Measurements from ENCODE around the gene FAM72C. TPM values are rescaled to one million over a fixed set of nuclear protein-coding genes. Genes with fewer than 3 reads are reported as not detected.
"Not testable (repeated sequence)": the region's sequence is repeated elsewhere in the genome, so short reads cannot be mapped to it uniquely, and the experiment has no call there.

FAM72C gene
- total RNA-seq, 2 experiments from 2014 or later, result 18.0 to 44.9 TPM

DNA sequence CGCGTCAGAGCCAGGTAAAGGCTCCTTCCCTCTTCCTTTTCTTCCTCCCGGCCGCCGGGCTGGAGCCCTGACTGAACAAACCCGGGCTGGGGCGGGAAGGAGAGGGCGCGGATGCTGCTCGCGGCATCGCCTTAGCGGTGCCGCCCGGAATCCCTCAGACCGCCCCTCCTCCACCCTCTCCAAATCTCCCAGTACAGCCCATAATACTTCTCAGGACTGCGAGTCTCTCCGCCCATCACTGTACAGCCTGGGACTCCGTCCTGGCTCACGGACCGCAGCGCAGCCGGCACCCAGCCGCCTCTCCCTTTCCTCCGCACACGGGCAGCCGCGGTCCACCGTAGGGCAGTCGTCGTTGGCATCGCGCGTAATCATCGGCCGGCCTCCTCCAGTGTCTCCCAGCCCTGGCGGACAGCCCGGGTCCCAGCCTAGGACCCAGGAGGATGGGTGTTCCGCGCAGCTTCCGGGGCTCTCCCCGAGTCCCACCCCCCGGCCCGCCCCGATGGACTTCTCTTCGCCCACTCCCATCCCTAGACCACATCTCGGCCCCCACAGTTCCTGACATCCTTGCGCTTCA is 1.1 kb upstream of the FAM72C start:
- H3K36me3 ChIP-seq (ENCODE audit: insufficient read depth, low read length); H3K27ac ChIP-seq (ENCODE audit: low read depth, low read length, poor library complexity, severe bottlenecking); H3K4me1 ChIP-seq (ENCODE audit: insufficient read depth, low read length, poor library complexity, severe bottlenecking); H3K4me2 ChIP-seq (ENCODE audit: low read length); H2AFZ ChIP-seq (ENCODE audit: low read length); CTCF ChIA-PET (ENCODE audit: unreplicated experiment); H3K9me3 ChIP-seq (ENCODE audit: low read length); H3K4me3 ChIP-seq (ENCODE audit: low read depth, low read length, poor library complexity, severe bottlenecking); H4K20me1 ChIP-seq (ENCODE audit: insufficient read depth, low read length); DNase-seq (ENCODE audit: low spot score); POLR2A ChIA-PET; intact Hi-C loops (cut with micrococcal nuclease; ENCODE audit: unreplicated experiment); H3K9me2 ChIP-seq (ENCODE audit: insufficient read depth, low read length); H3K79me2 ChIP-seq (ENCODE audit: insufficient read depth, low read depth, low read length): not testable (repeated sequence)
- TSS peak; percentile 82 for BruUV-seq (replicated peaks)

DNA sequence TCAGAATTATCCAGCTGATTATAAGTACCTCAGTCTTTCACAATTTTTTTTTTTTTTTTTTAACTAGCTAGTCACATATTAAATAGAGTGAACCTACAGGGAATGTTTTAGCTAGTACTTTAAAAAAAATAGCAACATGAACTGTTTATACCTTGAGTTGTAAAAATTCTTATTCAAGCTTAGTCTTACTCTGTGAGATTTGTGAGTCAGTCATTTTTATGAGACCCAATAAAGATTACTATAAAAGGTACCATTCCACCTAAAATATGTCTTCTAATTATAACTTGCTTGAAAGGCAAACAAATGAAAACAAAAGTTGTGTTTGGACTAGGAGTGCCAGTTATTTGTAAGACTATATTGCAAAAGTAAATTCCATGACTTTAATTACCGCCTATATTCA is 5.9 kb downstream of the FAM72C start:
- H3K27ac ChIP-seq (ENCODE audit: low read depth, low read length, poor library complexity, severe bottlenecking); CTCF ChIA-PET (ENCODE audit: unreplicated experiment); H3K9me3 ChIP-seq (ENCODE audit: low read length); H3K79me2 ChIP-seq (ENCODE audit: insufficient read depth, low read depth, low read length); H2AFZ ChIP-seq (ENCODE audit: low read length); H3K4me1 ChIP-seq (ENCODE audit: insufficient read depth, low read length, poor library complexity, severe bottlenecking); intact Hi-C loops (cut with micrococcal nuclease; ENCODE audit: unreplicated experiment); H3K4me3 ChIP-seq (ENCODE audit: low read depth, low read length, poor library complexity, severe bottlenecking); BruUV-seq (replicated peaks); DNase-seq (ENCODE audit: low spot score); H3K9me2 ChIP-seq (ENCODE audit: insufficient read depth, low read length); POLR2A ChIA-PET; H3K36me3 ChIP-seq (ENCODE audit: insufficient read depth, low read length); H4K20me1 ChIP-seq (ENCODE audit: insufficient read depth, low read length); H3K4me2 ChIP-seq (ENCODE audit: low read length): not testable (repeated sequence)

DNA sequence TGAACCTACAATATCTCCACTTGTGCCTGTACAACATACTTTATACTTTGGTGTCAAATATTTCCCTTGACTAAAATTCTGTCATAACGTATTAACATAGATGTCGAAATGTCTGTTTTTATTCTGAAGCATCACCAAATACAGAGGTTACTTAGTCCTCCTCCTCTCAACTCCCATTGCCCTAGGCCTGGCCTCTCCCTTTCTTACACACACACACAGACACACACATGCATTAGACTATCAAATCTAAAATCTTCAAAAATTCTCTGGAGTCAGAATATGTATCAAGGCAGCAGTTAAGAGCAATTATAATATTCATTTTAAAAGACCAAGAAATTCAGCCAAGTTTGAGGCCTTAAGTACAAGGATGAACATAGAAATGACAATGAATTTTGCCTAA is 7.5 kb downstream of the FAM72C start:
- H4K20me1 ChIP-seq (ENCODE audit: insufficient read depth, low read length); DNase-seq (ENCODE audit: low spot score); CTCF ChIA-PET (ENCODE audit: unreplicated experiment); H3K36me3 ChIP-seq (ENCODE audit: insufficient read depth, low read length); BruUV-seq (replicated peaks); H3K4me3 ChIP-seq (ENCODE audit: low read depth, low read length, poor library complexity, severe bottlenecking); H3K27ac ChIP-seq (ENCODE audit: low read depth, low read length, poor library complexity, severe bottlenecking); H3K9me3 ChIP-seq (ENCODE audit: low read length); H3K79me2 ChIP-seq (ENCODE audit: insufficient read depth, low read depth, low read length); H3K9me2 ChIP-seq (ENCODE audit: insufficient read depth, low read length); POLR2A ChIA-PET; intact Hi-C loops (cut with micrococcal nuclease; ENCODE audit: unreplicated experiment); H2AFZ ChIP-seq (ENCODE audit: low read length); H3K4me2 ChIP-seq (ENCODE audit: low read length); H3K4me1 ChIP-seq (ENCODE audit: insufficient read depth, low read length, poor library complexity, severe bottlenecking): not testable (repeated sequence)

DNA sequence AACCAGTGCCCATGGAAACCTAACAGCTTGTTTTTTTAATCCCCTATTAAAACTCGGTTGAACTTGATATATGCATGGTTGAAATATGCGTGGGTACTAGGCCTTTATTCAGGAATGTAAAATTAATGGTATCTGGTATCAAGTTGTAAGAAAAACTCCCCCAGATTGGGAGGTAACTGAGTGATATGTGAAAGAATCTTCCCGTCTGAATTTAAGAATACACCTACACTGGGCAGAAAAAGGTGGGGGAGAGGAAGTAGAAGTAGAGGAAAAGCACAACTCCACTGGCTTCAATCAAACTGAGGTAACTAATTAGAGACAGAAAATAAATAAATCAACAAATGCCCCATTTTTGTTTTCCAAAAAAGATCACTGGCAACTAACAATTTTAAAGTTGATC is 15.9 kb downstream of the FAM72C start:
- H3K79me2 ChIP-seq (ENCODE audit: insufficient read depth, low read depth, low read length); H3K27ac ChIP-seq (ENCODE audit: low read depth, low read length, poor library complexity, severe bottlenecking); H3K4me2 ChIP-seq (ENCODE audit: low read length); H3K9me2 ChIP-seq (ENCODE audit: insufficient read depth, low read length); DNase-seq (ENCODE audit: low spot score); H3K9me3 ChIP-seq (ENCODE audit: low read length); H3K36me3 ChIP-seq (ENCODE audit: insufficient read depth, low read length); intact Hi-C loops (cut with micrococcal nuclease; ENCODE audit: unreplicated experiment); H4K20me1 ChIP-seq (ENCODE audit: insufficient read depth, low read length); H3K4me1 ChIP-seq (ENCODE audit: insufficient read depth, low read length, poor library complexity, severe bottlenecking); BruUV-seq (replicated peaks); H3K4me3 ChIP-seq (ENCODE audit: low read depth, low read length, poor library complexity, severe bottlenecking); H2AFZ ChIP-seq (ENCODE audit: low read length); POLR2A ChIA-PET; CTCF ChIA-PET (ENCODE audit: unreplicated experiment): not testable (repeated sequence)

DNA sequence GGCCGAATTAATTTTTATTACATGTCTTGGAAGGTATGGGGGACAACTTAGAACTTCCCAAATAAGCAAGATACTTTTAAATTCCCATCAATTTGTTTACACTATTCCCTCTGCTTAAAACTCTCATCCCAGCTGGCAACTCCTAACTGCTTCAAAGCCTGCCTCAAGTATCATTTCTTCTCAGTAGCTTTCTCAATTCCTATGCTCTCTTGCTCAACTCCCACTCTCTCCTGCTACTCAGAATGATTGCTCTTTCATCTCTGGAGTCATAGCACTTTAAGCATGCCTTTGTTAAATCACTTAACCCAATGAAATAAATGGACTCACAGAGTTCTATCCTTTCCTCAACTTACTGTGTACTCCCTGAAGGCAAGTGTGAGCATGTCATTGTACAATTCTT is 18.9 kb downstream of the FAM72C start:
- H3K9me2 ChIP-seq (ENCODE audit: insufficient read depth, low read length); H4K20me1 ChIP-seq (ENCODE audit: insufficient read depth, low read length); H3K79me2 ChIP-seq (ENCODE audit: insufficient read depth, low read depth, low read length); intact Hi-C loops (cut with micrococcal nuclease; ENCODE audit: unreplicated experiment); H3K4me1 ChIP-seq (ENCODE audit: insufficient read depth, low read length, poor library complexity, severe bottlenecking); POLR2A ChIA-PET; H2AFZ ChIP-seq (ENCODE audit: low read length); CTCF ChIA-PET (ENCODE audit: unreplicated experiment); H3K4me3 ChIP-seq (ENCODE audit: low read depth, low read length, poor library complexity, severe bottlenecking); H3K4me2 ChIP-seq (ENCODE audit: low read length); H3K27ac ChIP-seq (ENCODE audit: low read depth, low read length, poor library complexity, severe bottlenecking); H3K36me3 ChIP-seq (ENCODE audit: insufficient read depth, low read length); H3K9me3 ChIP-seq (ENCODE audit: low read length); DNase-seq (ENCODE audit: low spot score); BruUV-seq (replicated peaks): not testable (repeated sequence)

DNA sequence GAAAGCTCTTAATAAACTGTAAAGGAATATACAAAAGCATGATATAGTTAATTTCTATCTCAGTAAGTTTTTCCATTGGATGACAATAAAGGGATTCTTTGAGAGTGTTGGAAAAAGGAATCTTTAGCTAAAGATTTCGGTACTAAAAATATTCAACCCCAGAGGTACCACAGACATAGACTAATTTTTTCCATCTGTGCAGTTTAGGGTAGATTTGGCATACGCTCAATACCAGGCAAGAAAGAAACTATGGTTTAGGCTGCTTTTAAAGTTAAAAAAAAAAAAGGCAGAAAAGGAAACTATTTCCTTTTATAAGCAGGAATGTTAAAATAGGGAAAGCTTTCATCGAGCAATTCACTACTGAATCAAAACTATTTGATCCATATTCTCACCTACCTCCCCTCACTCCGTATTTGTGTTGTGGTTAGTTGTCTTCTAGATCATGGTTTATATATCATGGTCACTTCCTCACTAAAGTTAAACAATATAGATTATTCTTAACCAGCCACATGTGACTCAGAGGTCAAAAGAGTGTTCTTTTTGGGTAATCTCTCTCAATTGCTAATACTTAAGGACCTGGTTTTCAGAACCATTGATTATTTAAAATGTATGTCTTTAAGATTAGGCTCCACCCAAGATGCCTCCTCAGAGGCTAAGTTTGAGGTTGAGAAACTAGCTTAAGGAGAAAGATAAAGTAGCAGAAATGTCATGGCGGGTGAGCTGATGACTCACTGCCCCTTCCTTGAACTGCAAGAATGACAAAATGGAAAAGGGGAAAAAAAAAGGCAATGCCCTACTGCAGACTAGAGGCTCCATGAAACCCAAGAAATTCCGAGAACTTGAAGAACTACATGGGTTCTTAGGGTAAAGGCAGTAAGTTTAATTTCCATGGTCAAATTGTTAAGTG is 20.0 kb downstream of the FAM72C start:
- DNase-seq (ENCODE audit: low spot score); H3K4me3 ChIP-seq (ENCODE audit: low read depth, low read length, poor library complexity, severe bottlenecking); H4K20me1 ChIP-seq (ENCODE audit: insufficient read depth, low read length); H3K27ac ChIP-seq (ENCODE audit: low read depth, low read length, poor library complexity, severe bottlenecking); H3K9me3 ChIP-seq (ENCODE audit: low read length); intact Hi-C loops (cut with micrococcal nuclease; ENCODE audit: unreplicated experiment); H2AFZ ChIP-seq (ENCODE audit: low read length); H3K36me3 ChIP-seq (ENCODE audit: insufficient read depth, low read length); H3K9me2 ChIP-seq (ENCODE audit: insufficient read depth, low read length); BruUV-seq (replicated peaks); POLR2A ChIA-PET; CTCF ChIA-PET (ENCODE audit: unreplicated experiment); H3K79me2 ChIP-seq (ENCODE audit: insufficient read depth, low read depth, low read length); H3K4me1 ChIP-seq (ENCODE audit: insufficient read depth, low read length, poor library complexity, severe bottlenecking); H3K4me2 ChIP-seq (ENCODE audit: low read length): not testable (repeated sequence)

Data from OCI-LY7 (cell line).